Neural crest cell (in vitro differentiated cells): ENCODE results near the gene STARD3. TPM values are rescaled to one million over a fixed set of nuclear protein-coding genes. Genes with fewer than 3 reads are reported as not detected.

Source experiments
- DNase-seq: peaks from one replicate; pipeline ENCODE4 v3.0.0; 2021; ENCODE audit warnings: low read depth, mixed read lengths, low spot score
- H3K27ac Mint-ChIP-seq: one replicate; pipeline ENCODE4 v1.8.0; 2021; ENCODE audit warnings: mild to moderate bottlenecking, mixed read lengths; ENCODE audit not compliant: unreplicated experiment
- H3K27me3 Mint-ChIP-seq: 2 replicates; pipeline ENCODE4 v1.8.0; 2021; ENCODE audit warnings: low read depth, mild to moderate bottlenecking, mixed read lengths
- H3K36me3 Mint-ChIP-seq: 2 replicates; pipeline ENCODE4 v1.8.0; 2021; ENCODE audit warnings: low read depth, mild to moderate bottlenecking, mixed read lengths
- H3K4me1 Mint-ChIP-seq: 2 replicates; pipeline ENCODE4 v1.8.0; 2021; ENCODE audit warnings: mixed read lengths
- H3K4me3 Mint-ChIP-seq: one replicate; pipeline ENCODE4 v1.8.0; 2021; ENCODE audit warnings: mild to moderate bottlenecking, mixed read lengths
- H3K9me3 Mint-ChIP-seq: 2 replicates; pipeline ENCODE4 v1.8.0; 2021; ENCODE audit warnings: mixed read lengths
- total RNA-seq: library from RNA; stranded (reverse); gene quantifications from 2 replicates; pipeline ENCODE4 v1.2.1, GENCODE V29; 2021
- TF ChIP-seq, protein P1 (sequence below): fragments of 200-600 bp; sonication (generic); conservative IDR thresholded peaks from 2 replicates; pipeline ENCODE4 v1.5.0; 2021; ENCODE audit warnings: antibody characterized with exemption, mild to moderate bottlenecking

STARD3 gene
- total RNA-seq, 1 donor from 2014 or later: 60.6 TPM

DNA sequence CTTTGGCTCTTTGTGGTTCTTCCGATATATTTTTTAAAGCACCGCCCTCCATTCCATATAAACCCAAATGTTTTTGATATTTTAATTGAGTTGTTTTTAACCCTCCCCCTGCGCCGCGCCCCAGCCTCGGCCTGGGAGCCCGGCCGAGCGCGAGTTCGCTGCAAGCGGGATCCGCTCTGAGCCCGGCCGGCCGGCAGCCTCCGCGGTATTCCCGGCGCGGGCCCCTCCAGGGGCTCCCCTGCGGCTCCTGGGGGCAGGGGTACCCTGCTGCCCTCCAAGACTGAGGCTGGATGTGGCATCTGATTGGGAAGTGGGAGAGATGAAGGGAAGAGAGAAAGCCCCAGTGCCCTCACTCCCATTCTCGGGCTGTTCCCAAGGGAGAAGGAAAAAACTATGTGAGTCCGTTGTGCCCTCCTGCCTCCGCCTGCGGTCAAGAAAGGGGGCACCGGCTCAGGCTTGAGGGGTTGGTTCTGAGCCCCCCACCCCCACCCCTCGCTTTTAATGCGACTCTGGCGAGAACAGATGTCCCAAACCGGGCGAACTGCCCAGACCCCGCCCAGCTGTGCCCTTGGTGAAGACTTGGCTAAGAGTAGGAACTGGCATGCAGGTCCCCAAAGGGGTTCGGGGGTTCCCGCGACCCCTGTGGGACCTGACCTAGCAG lies 37.8 kb upstream of the STARD3 start:
- DNase-seq: no peak
- Mint-ChIP-seq H3K9me3 (no peaks in the 10 kb centered on the region), H3K27ac (no peak overlapping the region), H3K27me3 (peaks cover 100% of the 10 kb centered on the region), H3K36me3 (no peaks in the 10 kb centered on the region), H3K4me1 (no peaks in the 10 kb centered on the region), H3K4me3 (no peak overlapping the region)
- TF ChIP-seq, protein P1, sequence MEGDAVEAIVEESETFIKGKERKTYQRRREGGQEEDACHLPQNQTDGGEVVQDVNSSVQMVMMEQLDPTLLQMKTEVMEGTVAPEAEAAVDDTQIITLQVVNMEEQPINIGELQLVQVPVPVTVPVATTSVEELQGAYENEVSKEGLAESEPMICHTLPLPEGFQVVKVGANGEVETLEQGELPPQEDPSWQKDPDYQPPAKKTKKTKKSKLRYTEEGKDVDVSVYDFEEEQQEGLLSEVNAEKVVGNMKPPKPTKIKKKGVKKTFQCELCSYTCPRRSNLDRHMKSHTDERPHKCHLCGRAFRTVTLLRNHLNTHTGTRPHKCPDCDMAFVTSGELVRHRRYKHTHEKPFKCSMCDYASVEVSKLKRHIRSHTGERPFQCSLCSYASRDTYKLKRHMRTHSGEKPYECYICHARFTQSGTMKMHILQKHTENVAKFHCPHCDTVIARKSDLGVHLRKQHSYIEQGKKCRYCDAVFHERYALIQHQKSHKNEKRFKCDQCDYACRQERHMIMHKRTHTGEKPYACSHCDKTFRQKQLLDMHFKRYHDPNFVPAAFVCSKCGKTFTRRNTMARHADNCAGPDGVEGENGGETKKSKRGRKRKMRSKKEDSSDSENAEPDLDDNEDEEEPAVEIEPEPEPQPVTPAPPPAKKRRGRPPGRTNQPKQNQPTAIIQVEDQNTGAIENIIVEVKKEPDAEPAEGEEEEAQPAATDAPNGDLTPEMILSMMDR: no peak

GRCh38 chr17:39599665-39600231 lies 37.2 kb upstream of the STARD3 start:
- Mint-ChIP-seq H3K27ac (no peak overlapping the region), H3K27me3 (peaks cover 99% of the 10 kb centered on the region), H3K4me1 (no peaks in the 10 kb centered on the region), H3K4me3 (no peak overlapping the region), H3K9me3 (no peaks in the 10 kb centered on the region), H3K36me3 (no peaks in the 10 kb centered on the region)
- TF ChIP-seq, protein P1: no peak
- no peak for DNase-seq

- Mint-ChIP-seq H3K27me3 (peaks cover 99% of the 10 kb centered on the region), H3K4me3 (no peak overlapping the region), H3K36me3 (no peaks in the 10 kb centered on the region), H3K27ac (no peak overlapping the region), H3K9me3 (no peaks in the 10 kb centered on the region), H3K4me1 (no peaks in the 10 kb centered on the region)
- TF ChIP-seq, protein P1: no peak
- DNase-seq: no peak
Measured at GRCh38 chr17:39600288-39600996, 36.5 kb upstream of the STARD3 start.

- H3K36me3 Mint-ChIP-seq: no peaks in the 10 kb centered on the region
- H3K27ac Mint-ChIP-seq: no peak overlapping the region
- H3K4me3 Mint-ChIP-seq: no peak overlapping the region
- peaks cover 99% of the 10 kb centered on the region for H3K27me3 Mint-ChIP-seq
- DNase-seq: no peak
- no peaks in the 10 kb centered on the region for H3K4me1 Mint-ChIP-seq
- TF ChIP-seq, protein P1: no peak
- H3K9me3 Mint-ChIP-seq: no peaks in the 10 kb centered on the region
Measured at GRCh38 chr17:39600997-39601597, 35.8 kb upstream of the STARD3 start.

- H3K36me3 Mint-ChIP-seq: no peaks in the 10 kb centered on the region
- H3K4me3 Mint-ChIP-seq: no peak overlapping the region
- no peaks in the 10 kb centered on the region for H3K9me3 Mint-ChIP-seq
- peaks cover 98% of the 10 kb centered on the region for H3K27me3 Mint-ChIP-seq
- H3K4me1 Mint-ChIP-seq: no peaks in the 10 kb centered on the region
- TF ChIP-seq, protein P1: no peak
- no peak overlapping the region for H3K27ac Mint-ChIP-seq
- no peak for DNase-seq
Measured at GRCh38 chr17:39601758-39602532, 35.0 kb upstream of the STARD3 start.
